PC-9 (cell line): Measurements from ENCODE around the gene SYNDIG1. TPM values are rescaled to one million over a fixed set of nuclear protein-coding genes. Genes with fewer than 3 reads are reported as not detected.

Experiments
- BruUV-seq: library from RNA; stranded (reverse); fragments of 400-500 nt; replicated peaks from 2 replicates; lab custom pipeline; 2021; lab: Mats Ljungman, UMichigan
- CTCF ChIA-PET: fragments of 300-600 bp; sonication (Branson Sonifier 250); formaldehyde crosslinking; loops from one replicate; lab custom pipeline; 2022; ENCODE audit warnings: antibody characterized with exemption; lab: Charles Lee
- POLR2A ChIA-PET: fragments of 300-600 bp; sonication (Branson Sonifier 250); formaldehyde crosslinking; loops from one replicate; lab custom pipeline; 2022; ENCODE audit warnings: antibody characterized with exemption; ENCODE audit not compliant: unreplicated experiment; lab: Charles Lee
- DNase-seq, 2 experiments: peaks; one replicate each; pipeline versions ENCODE4 v3.0.0 to v3.0.0-alpha.2; 2015 to 2022; ENCODE audit warnings: mixed read lengths in 1 of 2
- H2AFZ ChIP-seq: fragments of 200-600 bp; sonication (generic); 2 replicates; pipeline ENCODE4 v1.8.1; 2017; ENCODE audit warnings: antibody characterized with exemption
- H3F3A ChIP-seq: fragments of 200-600 bp; sonication (generic); 2 replicates; pipeline ENCODE4 v1.8.1; 2017; ENCODE audit warnings: antibody characterized with exemption, mild to moderate bottlenecking, low read depth; ENCODE audit not compliant: insufficient read depth
- H3K27ac ChIP-seq: fragments of 200-600 bp; sonication (generic); 2 replicates; pipeline ENCODE4 v1.6.1; 2016; ENCODE audit warnings: mixed run types
- H3K27me3 ChIP-seq: fragments of 200-600 bp; sonication (generic); 2 replicates; pipeline ENCODE4 v1.6.1; 2016; ENCODE audit warnings: low read depth, mixed run types; ENCODE audit not compliant: insufficient read depth
- H3K36me3 ChIP-seq: fragments of 200-600 bp; sonication (generic); 2 replicates; pipeline ENCODE4 v1.6.1; 2016; ENCODE audit warnings: low read depth, mixed run types
- H3K4me1 ChIP-seq: fragments of 200-600 bp; sonication (generic); replicated peaks from 2 replicates; pipeline ENCODE4 v1.6.1; 2016; ENCODE audit warnings: mixed run types; ENCODE audit not compliant: insufficient read depth
- H3K4me2 ChIP-seq: fragments of 200-600 bp; sonication (generic); 2 replicates; pipeline ENCODE4 v1.6.1; 2017; ENCODE audit warnings: mixed run types
- H3K4me3 ChIP-seq: fragments of 200-600 bp; sonication (generic); 2 replicates; pipeline ENCODE4 v1.6.1; 2016; ENCODE audit warnings: mixed run types
- H3K79me2 ChIP-seq: fragments of 200-600 bp; sonication (generic); 2 replicates; pipeline ENCODE4 v1.6.1; 2017; ENCODE audit warnings: low read depth, mixed run types
- H3K9me2 ChIP-seq: fragments of 200-600 bp; sonication (generic); 2 replicates; pipeline ENCODE4 v1.8.1; 2017; ENCODE audit warnings: mild to moderate bottlenecking; ENCODE audit not compliant: insufficient read depth
- H3K9me3 ChIP-seq: fragments of 200-600 bp; sonication (generic); 2 replicates; pipeline ENCODE4 v1.8.1; 2016; ENCODE audit warnings: low read depth; ENCODE audit not compliant: insufficient read depth
- H4K20me1 ChIP-seq: fragments of 200-600 bp; sonication (generic); 2 replicates; pipeline ENCODE4 v1.8.1; 2017; ENCODE audit not compliant: insufficient read depth
- CTCF ChIP-seq: fragments of 200-600 bp; sonication (generic); conservative IDR thresholded peaks from 2 replicates; pipeline ENCODE4 v1.6.1; 2017; ENCODE audit warnings: mixed run types, antibody characterized with exemption, mild to moderate bottlenecking, moderate library complexity
- EZH2 ChIP-seq: fragments of 200-600 bp; sonication (generic); IDR thresholded peaks from 2 replicates; pipeline ENCODE4 v1.8.0; 2017; ENCODE audit warnings: antibody characterized with exemption, low read depth
- intact Hi-C: fragments of 100-400 bp; cut with micrococcal nuclease; formaldehyde crosslinking; loops from one replicate; pipeline ENCODE4 v1.10.0; 2022; ENCODE audit not compliant: unreplicated experiment
- total RNA-seq: library from RNA; stranded (reverse); gene quantifications from 2 replicates; pipeline ENCODE4 v1.2.3, GENCODE V29; 2021

SYNDIG1 gene
- total RNA-seq, 1 experiment from 2014 or later = 0.17 TPM

- H3K27ac ChIP-seq = no peak overlapping the region
- peaks cover 6% of the 10 kb centered on the region for H3K4me1 ChIP-seq
- no peak overlapping the region for H2AFZ ChIP-seq
- H3K4me3 ChIP-seq = no peak overlapping the region
- no peaks in the 10 kb centered on the region for H3K27me3 ChIP-seq
- no TSS peak for BruUV-seq
- H3K36me3 ChIP-seq = no peaks in the 10 kb centered on the region
- intact Hi-C loops = no loop called here
- TF ChIP-seq EZH2 (no peak), CTCF (no peak)
- H3K79me2 ChIP-seq = no peaks in the 10 kb centered on the region
- H3F3A ChIP-seq = no peaks in the 10 kb centered on the region; the same call in 1 of the 2 replicates
- no peak for DNase-seq
- H3K9me3 ChIP-seq = no peaks in the 10 kb centered on the region
- ChIA-PET POLR2A (no interaction called here), CTCF (interaction anchor here (0.6 kb wide), 1 partner anchor 44 kb away, joined by 3 read pairs; no protein-coding TSS in a partner anchor)
- H3K4me2 ChIP-seq = no peak overlapping the region
- no peaks in the 10 kb centered on the region for H3K9me2 ChIP-seq
- H4K20me1 ChIP-seq = no peaks in the 10 kb centered on the region
Measured at GRCh38 chr20:24678351-24679106, 209.1 kb downstream of the SYNDIG1 start.

GRCh38 chr20:24679448-24680047 lies 210.1 kb downstream of the SYNDIG1 start:
- Histone ChIP-seq H4K20me1 (no peaks in the 10 kb centered on the region), H3K4me3 (no peak overlapping the region), H3K4me1 (no peaks in the 10 kb centered on the region), H3K79me2 (no peaks in the 10 kb centered on the region), H3K4me2 (no peak overlapping the region), H3K27me3 (no peaks in the 10 kb centered on the region), H3F3A (no peaks in the 10 kb centered on the region), H3K9me2 (no peaks in the 10 kb centered on the region), H3K27ac (no peak overlapping the region), H3K36me3 (no peaks in the 10 kb centered on the region), H2AFZ (no peak overlapping the region), H3K9me3 (no peaks in the 10 kb centered on the region)
- no peak for TF ChIP-seq EZH2
- TF ChIP-seq CTCF = no peak
- POLR2A ChIA-PET = no interaction called here
- CTCF ChIA-PET = no interaction called here
- DNase-seq = no peak
- no TSS peak for BruUV-seq
- intact Hi-C loops = no loop called here

- Histone ChIP-seq H3K4me1 (no peaks in the 10 kb centered on the region), H3K79me2 (no peaks in the 10 kb centered on the region), H2AFZ (no peak overlapping the region), H3K27me3 (no peaks in the 10 kb centered on the region), H3K4me3 (no peak overlapping the region), H4K20me1 (no peaks in the 10 kb centered on the region), H3K9me3 (no peaks in the 10 kb centered on the region), H3K36me3 (no peaks in the 10 kb centered on the region), H3K4me2 (no peak overlapping the region), H3F3A (no peaks in the 10 kb centered on the region), H3K9me2 (no peaks in the 10 kb centered on the region), H3K27ac (no peak overlapping the region)
- ChIA-PET POLR2A (no interaction called here), CTCF (no interaction called here)
- no peak for DNase-seq
- intact Hi-C loops = no loop called here
- no TSS peak for BruUV-seq
- TF ChIP-seq CTCF (no peak), EZH2 (no peak)
Measured at GRCh38 chr20:24681634-24682495, 212.4 kb downstream of the SYNDIG1 start.
